Activated CD8-positive, alpha-beta memory T cell treated with anti-CD3 and anti-CD28 coated beads for 24 hours (primary cell): ENCODE measurements around the gene DLGAP4.
"Not testable (repeated sequence)": the region's sequence is repeated elsewhere in the genome, so short reads cannot be mapped to it uniquely, and the experiment has no call there.

ENCODE experiments used
- DNase-seq: peaks from one replicate; pipeline ENCODE4 v3.0.0-alpha.2; 2020

The DLGAP4 gene

DNA sequence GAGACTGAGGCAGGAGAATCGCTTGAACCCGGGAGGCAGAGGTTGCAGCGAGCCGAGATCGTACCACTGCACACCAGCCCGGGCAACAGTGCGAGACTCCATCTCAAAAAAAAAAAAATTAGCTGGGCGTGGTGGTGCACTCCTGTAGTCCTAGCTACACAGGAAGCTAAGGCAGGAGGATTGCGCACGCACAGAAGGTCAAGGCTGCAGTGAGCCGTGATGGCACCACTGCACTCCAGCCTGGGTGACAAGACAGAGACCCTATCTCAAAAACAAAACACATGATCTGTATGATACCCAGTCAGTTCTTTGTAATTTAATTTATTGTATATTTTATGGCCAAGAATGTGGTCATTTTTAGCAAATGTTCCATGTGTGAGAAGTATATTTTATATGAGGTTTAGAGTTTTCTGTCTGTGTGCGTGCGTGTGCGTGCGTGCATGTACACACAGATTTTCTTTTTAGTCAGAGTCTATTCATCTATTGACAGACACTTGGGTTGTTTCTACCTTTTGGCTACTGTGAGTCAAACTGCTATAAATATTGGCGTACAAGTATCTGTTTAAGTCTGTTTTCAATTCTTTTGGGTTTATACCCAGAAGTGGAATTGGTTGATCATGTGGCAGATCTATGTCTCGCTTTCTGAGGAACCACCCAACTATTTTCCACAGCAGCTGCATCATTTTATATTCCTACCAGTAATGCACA lies 213.0 kb downstream of the DLGAP4 start:
- DNase-seq = no peak

DNA sequence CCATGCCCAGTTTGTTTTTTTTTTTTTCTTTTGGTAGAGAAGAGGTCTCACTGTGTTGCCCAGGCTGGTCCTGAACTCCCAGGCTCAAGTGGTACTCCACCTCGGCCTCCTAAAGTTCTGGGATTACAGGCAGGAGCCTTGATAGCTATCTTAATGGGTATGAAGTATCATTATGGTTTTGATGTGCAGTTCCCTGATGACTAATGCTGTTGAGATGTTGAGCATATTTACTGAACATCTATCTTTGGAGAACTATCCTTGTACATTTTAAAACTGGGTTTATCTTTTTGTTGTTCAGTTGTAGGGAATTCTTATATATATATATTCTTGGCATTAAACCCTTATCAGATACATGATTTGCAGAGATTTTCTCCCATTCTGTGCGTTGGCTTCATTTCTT lies 213.8 kb downstream of the DLGAP4 start:
- no peak for DNase-seq

DNA sequence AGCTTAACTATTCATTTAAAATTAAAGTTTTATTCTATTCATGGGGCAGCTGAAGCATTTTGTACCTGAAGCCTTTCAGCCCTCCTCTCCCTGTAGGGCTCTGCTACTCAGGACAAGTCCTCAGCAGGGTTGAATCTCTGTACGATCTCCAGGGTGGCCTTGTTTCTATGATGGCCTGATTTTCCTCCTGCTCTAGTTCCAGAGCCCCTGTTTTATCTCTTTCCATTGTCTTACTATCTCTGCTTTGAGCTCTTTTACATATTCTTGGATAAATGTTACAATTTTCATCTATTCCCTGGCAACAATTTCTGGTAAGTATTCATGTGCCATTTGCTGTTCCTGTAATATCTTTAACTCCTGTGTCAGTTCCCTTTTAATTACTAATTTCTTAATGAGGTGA lies 215.4 kb downstream of the DLGAP4 start:
- DNase-seq = no peak

DNA sequence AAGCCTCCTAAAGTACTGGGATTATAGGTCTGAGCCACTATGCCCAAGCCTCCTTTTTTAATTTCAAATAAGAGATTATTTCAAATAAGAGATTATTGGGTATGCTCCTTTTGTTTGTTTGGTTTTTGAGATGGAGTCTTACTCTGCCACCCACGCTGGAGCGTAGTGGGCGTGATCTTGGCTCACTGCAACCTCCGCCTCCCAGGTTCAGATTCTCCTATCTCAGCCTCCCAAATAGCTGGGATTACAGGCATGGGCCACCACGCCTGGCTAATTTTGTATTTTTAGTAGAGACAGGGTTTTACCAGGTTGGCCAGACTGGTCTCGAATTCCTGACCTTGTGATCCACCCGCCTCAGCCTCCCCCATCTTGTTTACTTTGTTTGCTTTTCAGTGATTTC lies 216.3 kb downstream of the DLGAP4 start:
- DNase-seq = not testable (repeated sequence)

DNA sequence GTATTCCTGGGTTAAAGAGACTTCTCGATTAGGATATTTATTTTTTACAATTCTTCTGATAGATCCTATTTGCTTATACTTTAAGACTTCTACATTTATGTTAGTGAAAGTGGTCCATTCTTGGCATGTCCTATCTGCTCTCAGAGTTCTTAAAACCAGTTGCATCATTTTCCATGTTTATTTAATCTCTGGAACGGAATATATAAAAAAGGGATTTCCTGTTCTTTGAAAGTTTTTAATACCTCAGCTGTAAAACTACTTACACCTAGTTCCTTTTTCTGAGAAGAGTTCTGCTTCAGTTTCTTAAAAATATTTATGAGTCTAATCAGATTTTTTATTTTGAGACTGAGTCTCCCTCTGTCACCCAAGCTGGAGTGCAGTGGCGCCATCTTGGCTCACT lies 217.2 kb downstream of the DLGAP4 start:
- no peak for DNase-seq

DNA sequence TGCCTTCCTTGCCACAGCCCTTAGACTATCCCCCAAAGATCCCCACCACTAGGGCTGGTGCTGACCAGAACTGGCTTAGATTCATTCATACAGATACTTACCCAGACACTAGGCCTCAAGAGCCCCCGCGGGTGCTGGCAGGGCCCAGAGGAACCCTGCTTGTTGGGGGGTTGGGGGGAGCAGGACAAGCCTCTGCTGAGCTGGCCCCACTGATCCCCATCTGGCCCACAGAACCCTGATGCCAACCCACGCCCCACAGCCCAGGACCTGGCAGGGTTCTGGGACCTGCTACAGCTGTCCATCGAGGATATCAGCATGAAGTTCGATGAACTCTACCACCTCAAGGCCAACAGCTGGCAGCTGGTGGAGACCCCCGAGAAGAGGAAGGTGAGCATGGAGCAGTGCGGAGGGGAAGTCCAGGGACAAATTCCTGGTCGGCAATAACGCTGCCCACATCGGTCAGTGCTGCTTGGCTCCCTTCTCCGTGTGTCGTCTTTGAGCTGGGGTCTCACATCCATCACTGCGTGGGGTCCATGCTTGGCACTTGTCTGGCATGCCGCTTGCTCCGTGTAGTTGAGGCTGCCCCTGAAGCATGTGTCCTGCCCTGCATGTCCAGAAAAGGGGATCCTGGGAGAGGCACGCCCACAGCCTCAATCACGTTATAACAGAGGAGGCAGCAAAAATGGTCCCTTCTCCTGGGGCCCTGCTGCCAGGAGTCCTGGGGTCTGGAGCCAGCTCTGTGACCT lies 219.7 kb downstream of the DLGAP4 start:
- DNase-seq = no peak

DNA sequence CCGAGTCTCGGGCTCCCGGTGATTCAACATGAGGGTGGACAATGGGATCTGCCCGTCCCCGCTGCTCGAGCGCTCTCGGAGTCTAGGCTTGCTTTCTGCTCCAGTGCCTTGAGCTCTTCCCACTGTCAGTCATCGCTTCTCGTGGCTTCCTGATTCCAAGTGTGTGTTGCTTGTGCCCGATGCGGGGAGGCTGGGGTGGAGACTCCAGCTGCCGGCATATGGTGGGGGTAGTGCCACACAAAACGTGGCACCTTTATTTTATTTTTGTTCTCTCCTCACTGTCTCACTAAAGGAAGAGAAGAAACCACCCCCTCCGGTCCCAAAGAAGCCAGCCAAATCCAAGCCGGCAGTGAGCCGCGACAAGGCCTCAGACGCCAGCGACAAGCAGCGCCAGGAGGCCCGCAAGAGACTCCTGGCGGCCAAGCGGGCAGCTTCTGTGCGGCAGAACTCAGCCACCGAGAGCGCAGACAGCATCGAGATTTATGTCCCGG lies 220.4 kb downstream of the DLGAP4 start:
- no peak for DNase-seq

DNA sequence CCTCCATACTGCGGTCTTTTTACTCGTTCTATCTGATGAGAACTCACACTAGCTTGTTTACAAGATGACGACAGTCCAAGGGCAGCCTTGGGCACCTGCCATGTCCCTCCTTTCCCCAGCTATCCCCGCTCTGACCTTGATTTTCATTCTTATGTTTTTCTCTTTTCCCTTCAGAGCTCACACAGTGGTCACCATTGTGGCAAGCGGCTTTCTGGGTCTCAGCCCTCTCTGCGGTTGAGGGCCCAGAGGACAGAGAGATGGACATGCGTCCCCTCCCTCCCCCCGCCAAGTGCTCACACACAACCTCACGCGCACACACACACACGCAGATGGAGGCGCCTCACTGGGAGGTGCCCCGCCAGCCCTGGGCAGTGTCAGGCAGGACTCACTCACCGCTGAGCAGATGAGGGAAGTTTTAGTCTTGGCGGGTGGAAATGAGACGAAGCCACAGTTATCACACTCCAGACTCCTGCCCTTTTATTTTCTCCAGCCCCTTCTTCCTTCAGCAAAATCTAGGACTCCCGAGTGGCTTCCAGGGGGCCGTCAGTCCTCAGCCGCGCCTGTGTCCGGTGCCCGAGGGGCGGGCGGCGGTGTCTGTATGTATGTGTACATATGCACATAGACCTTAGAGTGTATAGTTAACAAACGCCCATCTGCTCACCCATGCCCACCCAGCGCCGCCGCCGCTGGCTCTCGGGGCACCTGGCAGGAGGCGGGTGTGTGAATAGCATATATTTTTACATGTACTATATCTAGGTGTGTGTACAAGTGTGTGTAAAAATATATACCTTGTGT lies 221.4 kb downstream of the DLGAP4 start:
- DNase-seq = no peak

DNA sequence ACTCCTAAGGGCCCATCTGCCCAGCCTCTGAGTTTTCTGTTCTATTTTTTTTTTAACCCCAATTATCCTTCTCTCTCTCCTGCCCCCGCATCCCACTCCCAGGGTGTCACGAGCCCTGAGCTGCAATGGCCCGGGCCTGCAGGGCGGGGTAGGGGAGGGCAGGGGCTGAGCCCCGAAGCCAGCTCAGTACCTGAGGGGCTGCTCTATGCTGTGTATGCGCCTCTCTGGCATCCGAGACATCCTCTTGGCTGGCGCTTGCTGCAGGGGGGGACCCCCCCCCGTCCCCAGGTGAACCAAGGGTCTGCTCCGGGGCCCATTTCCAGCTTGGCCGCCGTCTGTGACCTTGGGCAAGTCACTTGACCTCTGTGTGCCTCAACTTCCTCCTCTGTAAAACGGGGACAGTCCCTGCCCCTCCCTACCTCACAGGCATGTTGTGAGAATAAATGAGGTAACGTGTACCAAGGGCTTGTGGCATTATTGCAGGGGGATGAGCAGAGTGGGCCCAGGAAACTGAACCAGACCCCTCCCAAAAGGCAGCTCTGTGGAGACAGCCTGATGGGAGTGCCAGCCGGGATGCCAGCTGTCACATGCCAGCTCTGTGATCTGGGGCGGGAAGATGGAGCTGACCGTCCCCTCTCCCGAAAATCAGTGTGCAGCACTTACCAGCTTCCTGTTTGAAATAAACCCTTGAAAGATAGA lies 222.2 kb downstream of the DLGAP4 start:
- DNase-seq = no peak

DNA sequence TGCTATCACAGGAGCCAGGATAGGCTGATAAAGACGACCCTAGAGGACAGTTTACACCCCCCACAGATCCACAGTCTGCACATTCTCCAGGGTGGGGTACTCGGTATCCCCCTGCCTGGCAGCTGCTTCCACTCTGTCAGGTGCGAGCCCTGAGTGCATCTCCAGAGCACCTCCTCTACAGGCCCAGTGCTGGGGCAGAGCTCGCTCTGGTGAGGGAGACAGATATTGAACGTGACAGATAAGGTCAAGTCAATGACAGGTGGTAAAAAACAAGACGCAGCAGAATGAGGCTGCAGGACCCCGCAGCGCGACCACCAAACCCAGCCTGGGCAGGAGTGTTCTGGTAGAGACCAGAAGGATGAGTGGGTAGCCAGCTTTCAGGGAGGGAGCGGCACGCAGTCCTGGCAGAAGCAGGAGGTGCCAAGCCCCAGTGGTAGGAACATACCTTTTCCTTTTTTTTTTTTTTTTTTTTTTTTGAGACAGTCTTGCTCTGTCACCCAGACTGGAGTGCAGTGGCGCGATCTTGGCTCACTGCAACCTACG lies 222.8 kb downstream of the DLGAP4 start:
- no peak for DNase-seq

DNA sequence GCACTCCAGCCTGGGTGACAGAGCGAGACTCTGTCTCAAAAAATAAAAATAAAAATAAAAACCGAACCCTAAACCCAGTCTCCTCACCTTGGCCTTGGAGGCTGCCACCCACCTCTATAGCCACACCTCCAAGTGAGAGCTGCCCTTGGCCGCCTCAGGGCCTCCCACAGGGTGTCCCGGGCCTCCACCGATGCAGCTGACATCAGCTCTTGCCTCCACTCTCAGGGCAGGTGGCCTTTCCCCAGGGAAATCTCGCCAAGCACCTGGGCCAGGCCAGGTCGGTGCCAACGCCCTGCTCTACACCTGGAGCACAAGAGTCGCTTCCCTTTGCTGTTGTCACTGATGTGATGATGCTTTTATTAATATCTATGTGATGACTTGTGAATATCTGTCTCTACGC lies 226.2 kb downstream of the DLGAP4 start:
- DNase-seq = no peak

DNA sequence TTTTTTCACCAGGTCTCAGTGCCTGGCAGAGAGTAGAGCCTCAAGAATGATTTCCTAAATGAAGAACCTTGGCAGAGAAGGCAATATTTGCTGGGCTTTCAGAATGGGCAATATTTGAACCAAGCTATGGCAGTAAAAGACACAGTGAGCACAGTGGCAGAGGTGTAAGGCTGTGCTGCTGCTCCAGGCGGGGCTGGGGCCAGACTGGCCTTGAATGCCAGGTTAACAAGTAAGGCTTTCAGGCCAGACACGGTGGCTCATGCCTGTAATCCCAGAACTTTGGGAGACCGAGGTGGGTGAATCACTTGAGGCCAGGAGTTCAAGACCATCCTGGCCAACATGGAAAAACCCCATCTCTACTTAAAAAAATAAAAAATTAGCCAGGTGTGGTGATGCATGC lies 226.7 kb downstream of the DLGAP4 start:
- DNase-seq = no peak

DNA sequence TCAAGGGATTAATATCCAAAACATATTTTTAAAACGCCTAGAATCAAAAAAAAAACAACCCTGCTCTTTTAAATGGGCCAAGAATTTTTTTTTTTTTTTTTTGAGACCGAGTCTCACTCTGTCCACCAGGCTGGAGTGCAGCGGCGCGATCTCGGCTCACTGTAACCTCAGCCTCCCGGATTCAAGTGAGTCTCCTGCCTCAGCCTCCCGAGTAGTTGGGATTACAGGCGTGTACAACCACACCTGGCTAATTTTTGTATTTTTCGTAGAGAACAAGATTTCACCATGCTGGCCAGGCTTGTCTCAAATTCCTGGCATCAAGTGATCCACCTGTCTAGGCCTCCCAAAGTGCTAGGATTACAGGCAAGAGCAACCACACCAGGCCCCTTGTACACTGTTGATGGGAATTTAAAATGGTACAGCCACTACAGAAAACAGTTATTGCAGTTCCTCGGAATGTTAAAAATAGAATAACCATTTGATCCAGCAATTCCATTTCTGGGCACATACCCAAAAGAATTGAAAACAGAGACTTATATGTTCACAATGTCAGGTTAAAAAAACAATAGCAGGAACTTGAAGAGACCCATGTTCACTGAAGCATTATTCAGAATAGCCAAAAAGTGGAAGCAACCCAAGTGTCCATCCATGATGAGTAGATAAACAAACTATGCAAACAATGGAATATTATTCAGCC lies 232.0 kb downstream of the DLGAP4 start:
- no peak for DNase-seq

DNA sequence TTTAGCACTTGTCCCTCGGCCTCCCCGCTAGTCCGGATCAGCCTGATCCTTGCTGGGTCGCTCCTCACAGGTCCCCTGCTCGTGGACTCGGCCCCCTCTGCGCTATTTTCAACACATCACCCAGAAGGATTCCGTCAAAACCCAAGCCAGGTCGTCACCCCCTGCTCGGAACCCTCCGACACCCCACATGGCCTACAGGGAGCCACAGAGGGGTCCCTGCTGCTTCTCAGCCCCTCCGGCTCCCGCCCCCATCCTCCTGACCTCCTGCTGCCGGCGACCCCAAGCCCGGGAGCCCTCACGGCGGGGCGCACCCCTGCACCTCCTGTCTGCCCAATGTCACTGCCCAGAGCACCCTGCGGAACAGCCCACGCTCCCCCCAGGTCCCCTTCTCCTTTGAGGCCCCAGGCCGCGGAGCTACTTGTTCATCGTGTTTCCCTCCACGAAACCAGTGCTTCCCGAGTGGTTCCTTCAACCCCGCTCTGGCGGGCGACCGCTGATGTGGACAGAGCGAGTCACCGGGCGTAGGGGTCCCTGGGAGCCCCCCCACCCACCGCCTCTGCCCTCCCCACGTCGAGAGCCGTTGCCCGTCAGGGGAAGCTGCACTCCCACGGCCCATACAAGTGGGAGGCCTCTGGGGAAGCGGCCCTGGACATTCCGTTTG lies 234.5 kb downstream of the DLGAP4 start:
- no peak for DNase-seq

DNA sequence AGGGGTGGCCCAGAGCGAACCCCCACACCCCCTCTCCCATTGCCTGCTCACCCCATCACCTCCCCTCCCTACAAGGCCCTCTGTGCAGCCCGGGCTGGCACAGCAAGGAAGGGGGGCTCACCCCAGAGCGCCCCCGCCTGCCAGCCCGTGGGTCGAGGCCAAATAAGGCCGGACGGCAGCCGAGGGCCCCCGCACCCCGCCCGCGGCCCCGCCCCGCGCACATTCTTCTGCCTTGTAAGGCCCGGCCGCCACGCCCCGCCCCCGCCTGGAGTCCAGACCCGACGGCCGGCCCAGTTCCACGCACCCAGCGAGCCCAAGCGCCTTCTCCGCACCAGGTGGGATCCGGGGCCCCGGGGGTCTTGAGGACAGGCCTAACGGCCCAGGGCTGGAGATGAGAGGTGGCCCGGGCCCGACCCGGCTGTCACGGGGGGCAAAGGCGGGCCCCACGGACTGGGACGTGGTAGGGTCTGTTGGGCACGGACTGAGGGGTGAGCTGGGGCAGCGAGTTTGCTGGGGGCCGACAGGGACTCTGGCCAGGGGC lies 235.2 kb downstream of the DLGAP4 start, which contains the start of gene MYL9:
MYL9 (plus strand) TSS at position 293 of the 541 bp plus-strand sequence. CDS start 3,366 bp downstream, outside the sequence.
- no peak for DNase-seq

DNA sequence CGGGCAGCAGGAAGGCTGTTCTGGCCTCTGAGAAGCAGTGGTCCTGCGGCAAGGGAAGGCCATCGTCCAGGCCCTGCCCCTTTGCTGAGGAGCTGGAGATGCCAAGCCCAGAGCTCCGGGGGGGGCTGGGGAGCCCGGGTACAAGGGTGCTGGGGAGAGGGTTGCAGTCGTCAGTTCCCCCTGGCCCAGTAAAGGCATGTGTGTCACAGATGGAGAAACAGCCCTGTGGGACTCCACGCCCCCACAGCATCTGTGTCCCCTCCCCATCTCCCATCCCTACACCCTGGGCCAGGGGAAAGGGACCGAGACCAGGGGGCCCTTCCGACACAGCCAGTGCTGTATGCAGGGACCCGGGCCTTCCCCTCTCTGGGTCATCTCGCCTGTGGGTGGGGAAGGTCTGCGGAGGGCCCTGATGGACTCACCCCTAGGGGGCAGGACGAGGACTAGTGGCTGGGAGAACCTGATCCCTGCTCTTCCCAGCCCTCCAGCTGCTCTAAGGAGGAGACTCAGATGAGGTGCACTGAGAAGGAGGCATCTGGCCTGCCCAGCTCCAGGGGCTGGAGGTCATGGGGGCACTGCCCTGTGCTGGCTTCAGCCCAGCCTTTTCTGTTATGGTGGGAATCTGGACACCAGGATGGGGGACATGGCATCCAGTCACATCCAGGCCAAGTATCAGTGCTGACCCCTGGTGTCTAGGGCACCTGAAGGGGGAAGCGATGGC lies 235.8 kb downstream of the DLGAP4 start:
- no peak for DNase-seq

DNA sequence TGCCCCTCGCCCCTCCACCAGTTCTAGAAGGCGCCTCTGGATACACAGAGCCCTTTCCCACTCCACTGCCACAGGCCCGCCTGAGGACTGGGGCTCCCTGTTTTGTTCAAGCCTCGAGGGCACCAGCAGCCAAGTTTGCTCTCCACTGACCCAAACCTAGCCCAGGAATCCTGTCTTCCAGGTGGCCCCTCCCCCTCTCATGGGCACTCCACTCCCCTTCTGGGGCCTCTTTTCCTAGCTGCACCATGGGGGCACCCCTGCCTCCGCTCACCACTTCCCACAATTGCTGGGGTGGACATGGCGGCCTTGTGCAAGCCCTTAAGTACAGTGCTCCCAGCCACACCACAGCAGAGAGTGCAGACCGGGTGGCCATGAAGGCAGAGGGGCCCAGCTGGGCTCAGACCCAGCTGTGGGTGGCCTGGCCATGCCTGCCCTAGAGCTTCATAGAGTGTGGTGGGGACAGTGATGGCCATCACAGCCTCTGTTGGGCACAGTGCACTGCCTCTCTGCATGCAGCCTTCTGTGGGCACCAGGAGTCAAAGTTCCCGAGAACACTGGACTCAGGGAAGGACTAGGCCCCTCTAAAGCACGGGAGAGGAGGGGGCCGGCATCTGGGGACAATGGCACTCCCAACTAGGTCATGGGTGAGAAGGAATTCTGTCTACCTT lies 236.5 kb downstream of the DLGAP4 start:
- no peak for DNase-seq

DNA sequence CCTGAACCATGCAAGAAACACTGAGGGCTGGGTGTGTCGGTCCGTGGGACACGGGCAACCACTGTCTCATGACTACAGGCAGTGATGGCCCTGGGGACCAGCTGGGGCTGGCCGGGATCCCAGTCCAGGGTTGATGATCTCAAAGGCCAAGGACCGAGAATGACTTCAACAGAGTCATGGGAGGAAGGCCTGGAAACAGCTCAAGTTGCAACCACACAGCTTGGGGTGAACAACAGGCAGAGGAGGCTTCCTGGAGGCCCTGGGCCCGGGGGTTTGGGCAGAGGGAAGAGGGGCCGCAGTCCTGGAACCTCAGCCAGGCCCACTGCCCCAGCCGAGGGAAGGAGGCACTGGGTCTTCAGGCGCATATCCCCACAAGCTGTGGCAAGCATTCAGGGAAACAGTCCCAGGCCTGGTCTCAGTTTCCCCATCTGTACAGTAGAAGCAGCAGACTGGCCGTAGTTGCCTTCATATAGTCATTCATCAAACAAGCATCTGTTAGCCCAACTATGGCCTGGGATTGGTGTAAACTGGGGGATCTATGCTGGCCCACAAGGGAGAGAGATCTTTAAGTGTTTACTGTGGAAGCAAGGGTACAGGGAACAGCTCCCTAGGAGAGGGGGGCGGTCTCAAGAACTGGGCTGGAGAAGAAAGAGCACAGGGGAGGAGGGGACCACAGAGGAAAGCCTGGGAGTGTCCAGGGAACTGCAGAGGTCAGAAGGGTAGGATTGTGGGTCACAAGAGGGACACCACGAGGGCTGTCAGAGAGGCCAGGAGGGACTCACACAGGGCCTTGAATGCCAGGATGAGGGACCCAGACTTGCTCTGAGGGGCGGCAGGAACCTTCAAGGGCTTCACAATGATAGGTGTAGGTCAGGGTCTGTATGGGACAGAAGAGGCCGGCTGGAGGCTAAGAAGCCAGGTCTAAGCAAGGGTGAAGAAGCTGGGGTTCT lies 237.3 kb downstream of the DLGAP4 start:
- no peak for DNase-seq
